Measurements from ENCODE around the gene PRDM1.

- TF ChIP-seq CTCF (conservative IDR thresholded peaks at IDR 0.05; ENCODE audit: low read length) (no peak), EZH2phosphoT487 (IDR thresholded peaks at IDR 0.05; ENCODE audit: borderline replicate concordance) (no peak)
Measured at GRCh38 chr6:106083618-106084017, 2.5 kb upstream of the PRDM1 start.

Measured in Loucy (cell line).